Anterior cingulate cortex (tissue), 58 donors: ENCODE measurements around the gene KCNQ4.
A peak's percentile ranks its signal among the peaks of the same experiment; 100 is the strongest.

Experiments used
- DNase-seq, 58 donors: peaks; one replicate each; lab custom pipeline; 2025; lab: John Stamatoyannopoulos, UW

Gene KCNQ4

GRCh38 chr1:40808909-40809308, 25.3 kb downstream of the KCNQ4 start:
- no peak for DNase-seq

GRCh38 chr1:40810927-40811326, 27.3 kb downstream of the KCNQ4 start:
- no peak for DNase-seq

GRCh38 chr1:40815420-40815819, 31.8 kb downstream of the KCNQ4 start:
- DNase-seq: no peak

- DNase-seq: no peak
Observed at GRCh38 chr1:40817791-40818263, 34.2 kb downstream of the KCNQ4 start.

GRCh38 chr1:40818264-40818961, 34.8 kb downstream of the KCNQ4 start:
- peak in 3 of 58 donors; percentile 6 to 75 (median 10) for DNase-seq

GRCh38 chr1:40819101-40819500, 35.5 kb downstream of the KCNQ4 start:
- DNase-seq: no peak

GRCh38 chr1:40820251-40820797, 36.7 kb downstream of the KCNQ4 start:
- DNase-seq: no peak

GRCh38 chr1:40820911-40821693, 37.5 kb downstream of the KCNQ4 start:
- peak in 49 of 58 donors; percentile 4 to 86 (median 53) for DNase-seq

- DNase-seq: no peak
Observed at GRCh38 chr1:40822890-40823289, 39.3 kb downstream of the KCNQ4 start.

- DNase-seq: no peak
Observed at GRCh38 chr1:40823345-40823744, 39.8 kb downstream of the KCNQ4 start.

GRCh38 chr1:40823983-40824382, 40.4 kb downstream of the KCNQ4 start:
- DNase-seq: no peak

- DNase-seq: no peak
Observed at GRCh38 chr1:40824591-40825434, 41.2 kb downstream of the KCNQ4 start.

GRCh38 chr1:40825435-40825788, 41.8 kb downstream of the KCNQ4 start:
- DNase-seq: no peak

GRCh38 chr1:40825996-40826395, 42.4 kb downstream of the KCNQ4 start:
- DNase-seq: no peak

GRCh38 chr1:40829631-40830245, 46.2 kb downstream of the KCNQ4 start:
- DNase-seq: no peak

GRCh38 chr1:40830419-40830943, 46.9 kb downstream of the KCNQ4 start:
- DNase-seq: no peak

- no peak for DNase-seq
Observed at GRCh38 chr1:40831001-40831732, 47.6 kb downstream of the KCNQ4 start.

GRCh38 chr1:40833979-40834378, 50.4 kb downstream of the KCNQ4 start:
- no peak for DNase-seq

GRCh38 chr1:40834968-40835545, 51.5 kb downstream of the KCNQ4 start:
- DNase-seq: no peak
